Uterus (tissue), 2 donors: ENCODE data around the gene PRKX.
"Not testable (repeated sequence)": the region's sequence is repeated elsewhere in the genome, so short reads cannot be mapped to it uniquely, and the experiment has no call there.

ENCODE experiments used
- POLR2A ChIP-seq, 2 donors: fragments of 450-650 bp; IDR thresholded peaks; one replicate each; pipeline ENCODE4 v1.6.1; 2016; ENCODE audit warnings: antibody characterized with exemption in 2 of 2, mild to moderate bottlenecking in 1 of 2, moderate library complexity in 1 of 2
- TF ChIP-seq, protein P1 (sequence below), 4 experiments: fragments of 200-600 bp in 2 of 4; fragments of 450-650 bp in 2 of 4; sonication (generic) in 2 of 4; IDR thresholded peaks; one replicate each; pipeline ENCODE4 v1.5.1; 2016 to 2019; ENCODE audit warnings: antibody characterized with exemption in 4 of 4, mild to moderate bottlenecking in 2 of 4, moderate library complexity in 1 of 4

DNA sequence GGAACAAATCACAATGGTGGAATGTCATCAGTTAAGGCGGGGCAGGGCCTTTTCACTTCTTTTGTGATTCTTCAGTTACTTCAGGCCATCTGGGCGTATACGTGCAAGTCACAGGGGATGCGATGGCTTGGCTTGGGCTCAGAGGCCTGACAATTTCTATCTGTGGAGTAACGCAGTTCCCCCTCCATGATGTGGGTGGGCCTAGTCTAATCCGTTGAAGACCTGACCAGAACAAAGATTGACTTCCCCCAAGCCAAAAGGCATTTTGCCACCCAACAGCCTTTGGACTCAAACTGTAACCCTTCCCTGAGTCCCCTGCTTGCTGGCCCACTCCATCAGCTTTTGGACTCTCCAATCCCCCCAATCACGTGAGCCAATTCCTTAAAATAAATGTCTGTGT lies 153.4 kb downstream of the PRKX start:
- TF ChIP-seq, protein P1, sequence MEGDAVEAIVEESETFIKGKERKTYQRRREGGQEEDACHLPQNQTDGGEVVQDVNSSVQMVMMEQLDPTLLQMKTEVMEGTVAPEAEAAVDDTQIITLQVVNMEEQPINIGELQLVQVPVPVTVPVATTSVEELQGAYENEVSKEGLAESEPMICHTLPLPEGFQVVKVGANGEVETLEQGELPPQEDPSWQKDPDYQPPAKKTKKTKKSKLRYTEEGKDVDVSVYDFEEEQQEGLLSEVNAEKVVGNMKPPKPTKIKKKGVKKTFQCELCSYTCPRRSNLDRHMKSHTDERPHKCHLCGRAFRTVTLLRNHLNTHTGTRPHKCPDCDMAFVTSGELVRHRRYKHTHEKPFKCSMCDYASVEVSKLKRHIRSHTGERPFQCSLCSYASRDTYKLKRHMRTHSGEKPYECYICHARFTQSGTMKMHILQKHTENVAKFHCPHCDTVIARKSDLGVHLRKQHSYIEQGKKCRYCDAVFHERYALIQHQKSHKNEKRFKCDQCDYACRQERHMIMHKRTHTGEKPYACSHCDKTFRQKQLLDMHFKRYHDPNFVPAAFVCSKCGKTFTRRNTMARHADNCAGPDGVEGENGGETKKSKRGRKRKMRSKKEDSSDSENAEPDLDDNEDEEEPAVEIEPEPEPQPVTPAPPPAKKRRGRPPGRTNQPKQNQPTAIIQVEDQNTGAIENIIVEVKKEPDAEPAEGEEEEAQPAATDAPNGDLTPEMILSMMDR (IDR thresholded peaks at IDR 0.05): not testable (repeated sequence)
- TF ChIP-seq POLR2A (IDR thresholded peaks at IDR 0.05): not testable (repeated sequence)
